Body of pancreas (tissue), 4 donors: Measurements from ENCODE around the gene KRT80. TPM values are rescaled to one million over a fixed set of nuclear protein-coding genes. Genes with fewer than 3 reads are reported as not detected.

Experiments used
- ATAC-seq: fragments of 150-250 bp; one replicate; pipeline ENCODE4 v1.9.1; 2016
- DNase-seq, 4 donors: peaks; one replicate each; pipeline ENCODE4 v3.0.0-alpha.2; 2019
- H3K27ac ChIP-seq, 4 donors: fragments of 200-600 bp; sonication (generic); 1 replicate in 3 of 4; 2 replicates in 1 of 4; pipeline versions ENCODE4 v1.5.1 to v1.6.1; 2016 to 2019; ENCODE audit warnings: mild to moderate bottlenecking in 1 of 4, mixed read lengths in 1 of 4, moderate library complexity in 1 of 4
- H3K27me3 ChIP-seq, 2 donors: fragments of 200-600 bp; sonication (generic); one replicate each; pipeline ENCODE4 v1.6.0; 2016; ENCODE audit warnings: mild to moderate bottlenecking in 1 of 2
- H3K36me3 ChIP-seq, 2 donors: fragments of 200-600 bp; sonication (generic); replicated peaks in 1 of 2; 2 replicates each; pipeline ENCODE4 v1.5.1; 2016; ENCODE audit warnings: low read depth in 2 of 2; ENCODE audit not compliant: insufficient read depth in 1 of 2
- H3K4me1 ChIP-seq: fragments of 200-600 bp; sonication (generic); one replicate; pipeline ENCODE4 v1.6.0; 2016
- H3K4me3 ChIP-seq, 2 donors: fragments of 200-600 bp; sonication (generic); 1 replicate in 1 of 2; 2 replicates in 1 of 2; pipeline ENCODE4 v1.5.1; 2016 to 2019
- H3K9me3 ChIP-seq, 3 donors: fragments of 200-600 bp; sonication (generic); 1 replicate in 2 of 3; 2 replicates in 1 of 3; pipeline ENCODE4 v1.5.1; 2016
- POLR2A ChIP-seq, 3 donors: fragments of 450-650 bp; IDR thresholded peaks; one replicate each; pipeline ENCODE4 v1.6.1; 2016; ENCODE audit warnings: antibody characterized with exemption in 3 of 3, mild to moderate bottlenecking in 2 of 3
- WGBS, 2 donors: methylation state at CpG; one replicate each; pipeline ENCODE4 v1.1.5; 2017; 5-methylcytosine and 5-hydroxymethylcytosine counted together
- intact Hi-C: fragments of 100-400 bp; cut with DNase I; formaldehyde crosslinking; loops from one replicate; pipeline ENCODE4 v1.15.1; 2023
- total RNA-seq, 2 donors: library from RNA; depleted of rRNA; stranded (reverse); fragments of >200 nt; gene quantifications; one replicate each; pipeline ENCODE4 v1.1.0, GENCODE V29; 2016
- TF ChIP-seq, protein P1 (sequence below), 7 experiments: fragments of 450-650 bp in 4 of 7; fragments of 200-600 bp in 3 of 7; sonication (generic) in 3 of 7; IDR thresholded peaks; one replicate each; pipeline ENCODE4 v1.5.1; 2016 to 2019; ENCODE audit warnings: antibody characterized with exemption in 7 of 7

Gene KRT80
- total RNA-seq, 2 donors from 2014 or later = 10.2 to 11.9 TPM

DNA sequence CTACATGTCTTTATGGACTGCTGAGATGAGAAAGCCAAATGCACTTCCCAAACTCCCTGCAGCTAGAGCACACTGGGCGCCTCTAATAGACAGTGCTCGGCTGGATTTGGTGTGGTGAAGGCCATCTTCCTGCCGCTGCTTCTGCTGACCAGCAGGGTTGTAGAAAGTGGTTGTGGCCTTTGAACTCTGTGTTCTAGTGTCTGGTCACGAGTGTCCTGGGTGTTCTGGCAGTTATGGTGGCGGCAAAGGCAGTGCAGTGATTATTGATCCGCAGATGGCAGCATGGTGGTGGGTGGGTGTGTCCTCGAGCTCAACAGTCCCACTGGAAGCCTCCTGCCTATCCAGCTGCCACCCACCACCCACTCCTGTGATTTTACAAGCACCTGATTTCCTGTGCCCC lies 68.9 kb downstream of the KRT80 start:
- intact Hi-C loops = loop anchor here (5.0 kb wide), 1 partner anchor 41 kb away; no protein-coding TSS in a partner anchor

DNA sequence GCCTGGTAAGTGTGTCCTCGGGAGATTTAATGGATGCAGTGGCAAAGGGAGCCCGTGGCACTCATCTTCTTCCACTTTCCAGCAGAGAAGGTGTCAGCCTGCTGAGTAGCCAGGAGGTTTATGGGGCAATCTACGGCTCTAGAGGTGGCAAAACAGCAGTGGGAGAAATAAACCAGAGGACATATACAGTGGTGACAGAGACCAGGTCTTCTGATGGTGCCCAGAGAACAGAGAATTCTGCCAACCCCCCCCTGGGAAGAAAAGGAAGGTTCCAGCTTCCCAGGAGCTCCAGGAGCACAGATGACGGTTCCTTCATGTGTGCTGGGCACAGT lies 69.3 kb downstream of the KRT80 start:
- no peak for DNase-seq
- no peaks in the 10 kb centered on the region for H3K27me3 ChIP-seq
- H3K9me3 ChIP-seq = no peaks in the 10 kb centered on the region
- H3K36me3 ChIP-seq = no peaks in the 10 kb centered on the region
- no peak for TF ChIP-seq POLR2A (IDR thresholded peaks at IDR 0.05)
- TF ChIP-seq, protein P1, sequence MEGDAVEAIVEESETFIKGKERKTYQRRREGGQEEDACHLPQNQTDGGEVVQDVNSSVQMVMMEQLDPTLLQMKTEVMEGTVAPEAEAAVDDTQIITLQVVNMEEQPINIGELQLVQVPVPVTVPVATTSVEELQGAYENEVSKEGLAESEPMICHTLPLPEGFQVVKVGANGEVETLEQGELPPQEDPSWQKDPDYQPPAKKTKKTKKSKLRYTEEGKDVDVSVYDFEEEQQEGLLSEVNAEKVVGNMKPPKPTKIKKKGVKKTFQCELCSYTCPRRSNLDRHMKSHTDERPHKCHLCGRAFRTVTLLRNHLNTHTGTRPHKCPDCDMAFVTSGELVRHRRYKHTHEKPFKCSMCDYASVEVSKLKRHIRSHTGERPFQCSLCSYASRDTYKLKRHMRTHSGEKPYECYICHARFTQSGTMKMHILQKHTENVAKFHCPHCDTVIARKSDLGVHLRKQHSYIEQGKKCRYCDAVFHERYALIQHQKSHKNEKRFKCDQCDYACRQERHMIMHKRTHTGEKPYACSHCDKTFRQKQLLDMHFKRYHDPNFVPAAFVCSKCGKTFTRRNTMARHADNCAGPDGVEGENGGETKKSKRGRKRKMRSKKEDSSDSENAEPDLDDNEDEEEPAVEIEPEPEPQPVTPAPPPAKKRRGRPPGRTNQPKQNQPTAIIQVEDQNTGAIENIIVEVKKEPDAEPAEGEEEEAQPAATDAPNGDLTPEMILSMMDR (IDR thresholded peaks at IDR 0.05) = no peak
- intact Hi-C loops = loop anchor here (5.0 kb wide), 1 partner anchor 40 kb away; no protein-coding TSS in a partner anchor
- H3K4me1 ChIP-seq = peaks cover 19% of the 10 kb centered on the region
- 64 to 69% methylated on average over 4 of the region's 4 CpGs for WGBS, 2 donors
- H3K27ac ChIP-seq = no peak overlapping the region
- no peak for ATAC-seq
- no peak overlapping the region for H3K4me3 ChIP-seq

More for the DNA sequence above, 68.9 kb downstream of the KRT80 start:
- peaks cover 19% of the 10 kb centered on the region for H3K4me1 ChIP-seq
- H3K9me3 ChIP-seq = no peaks in the 10 kb centered on the region
- no peak overlapping the region for H3K4me3 ChIP-seq
- no peak overlapping the region for H3K27ac ChIP-seq
- WGBS, 2 donors = 69 to 80% methylated on average over 7 of the region's 7 CpGs
- TF ChIP-seq POLR2A (IDR thresholded peaks at IDR 0.05) = no peak
- TF ChIP-seq, protein P1 (IDR thresholded peaks at IDR 0.05) = no peak
- DNase-seq (no peak), ATAC-seq (no peak)
- no peaks in the 10 kb centered on the region for H3K27me3 ChIP-seq
- H3K36me3 ChIP-seq = no peaks in the 10 kb centered on the region

DNA sequence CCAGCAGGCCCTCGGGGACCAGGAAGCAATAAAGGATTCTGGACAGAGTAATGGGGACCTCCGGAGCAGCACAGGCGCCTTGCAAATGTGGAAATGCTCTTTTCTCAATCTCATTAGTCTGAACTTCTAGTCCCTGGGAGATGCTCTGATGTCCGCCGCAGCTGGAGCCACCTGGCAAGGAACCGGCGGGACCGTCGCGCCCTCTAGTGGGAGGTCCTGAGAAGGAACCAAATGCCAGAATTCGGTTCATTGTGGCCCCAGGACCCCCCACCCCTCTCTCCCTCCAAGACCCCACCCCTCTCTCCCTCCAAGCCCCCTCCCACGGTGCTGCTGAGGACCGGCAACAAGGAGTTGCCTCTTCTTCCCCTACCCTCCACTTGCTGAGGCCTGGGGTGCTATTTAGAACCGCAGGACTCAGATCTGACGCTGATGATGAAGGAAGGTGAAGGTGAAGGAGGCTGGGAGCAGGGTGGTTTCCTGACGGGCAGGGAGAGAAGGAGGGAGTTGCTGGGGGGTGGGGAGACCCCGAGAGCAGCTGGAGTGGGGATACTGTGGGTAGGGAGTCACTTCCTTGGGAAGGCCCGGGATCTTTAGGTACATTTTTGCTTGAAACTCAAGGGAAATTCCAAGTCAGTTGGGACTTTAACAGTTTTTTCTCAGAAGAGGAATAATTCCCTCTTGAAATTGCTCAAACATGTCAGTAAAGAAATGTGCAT lies 69.8 kb downstream of the KRT80 start:
- intact Hi-C loops = loop anchor here (5.0 kb wide), 1 partner anchor 40 kb away; no protein-coding TSS in a partner anchor
- no peaks in the 10 kb centered on the region for H3K27me3 ChIP-seq
- DNase-seq (peak; percentile 65 to 76 (median 72)), ATAC-seq (peak; percentile 41)
- H3K4me3 ChIP-seq = no peak overlapping the region
- H3K9me3 ChIP-seq = no peaks in the 10 kb centered on the region
- TF ChIP-seq, protein P1 (IDR thresholded peaks at IDR 0.05) = peak; percentile 53 to 85 (median 63)
- TF ChIP-seq POLR2A (IDR thresholded peaks at IDR 0.05) = no peak
- H3K4me1 ChIP-seq = peaks cover 24% of the 10 kb centered on the region
- H3K36me3 ChIP-seq = no peaks in the 10 kb centered on the region
- no peak overlapping the region for H3K27ac ChIP-seq
- 15 to 18% methylated on average over 15 to 18 of the region's 18 CpGs for WGBS, 2 donors

DNA sequence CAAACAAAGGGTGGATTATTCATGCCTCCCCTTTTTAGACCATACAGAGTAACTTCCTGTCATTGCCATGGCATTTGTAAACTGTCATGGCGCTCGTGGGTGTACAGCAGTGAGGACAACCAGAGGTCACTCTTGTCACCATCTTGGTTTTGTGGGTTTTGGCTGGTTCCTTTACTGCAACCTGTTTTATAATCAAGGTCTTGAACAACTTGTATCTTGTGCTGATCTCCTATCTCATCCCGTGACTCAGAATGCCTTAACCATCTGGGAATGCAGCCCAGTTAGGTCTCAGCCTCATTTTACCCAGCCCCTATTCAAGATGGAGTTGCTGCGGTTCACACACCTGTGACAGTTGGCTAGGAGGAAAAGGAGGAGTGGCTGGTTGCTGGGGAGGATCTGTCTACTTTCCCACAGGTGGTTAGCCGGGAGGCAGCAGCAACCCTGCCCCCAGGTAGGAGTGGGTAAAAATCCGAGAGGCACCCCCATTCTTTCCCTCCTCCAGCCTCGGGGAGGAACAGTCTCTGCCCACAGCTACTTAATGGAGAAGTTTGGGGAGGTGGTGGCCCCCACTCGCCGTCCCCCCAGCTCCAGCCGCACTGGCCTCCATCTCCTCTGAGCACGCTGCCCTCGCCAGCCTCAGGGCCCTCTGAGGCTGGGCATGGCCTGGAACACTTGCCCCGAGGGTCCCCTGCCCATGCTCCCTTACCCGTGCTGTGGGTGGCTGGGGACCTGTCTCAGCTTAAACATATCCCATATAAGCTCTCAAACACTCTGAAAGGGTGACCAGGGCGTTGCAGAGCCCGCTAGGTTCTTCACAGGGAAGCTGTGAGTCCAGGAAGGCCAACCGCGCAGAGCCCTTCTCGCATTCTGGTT lies 70.6 kb downstream of the KRT80 start:
- WGBS, 2 donors = 51 to 59% methylated on average over 7 to 19 of the region's 19 CpGs
- Histone ChIP-seq H3K27ac (no peak overlapping the region), H3K36me3 (no peaks in the 10 kb centered on the region), H3K4me3 (no peak overlapping the region), H3K4me1 (peaks cover 32% of the 10 kb centered on the region), H3K9me3 (no peaks in the 10 kb centered on the region), H3K27me3 (no peaks in the 10 kb centered on the region)
- intact Hi-C loops = loop anchor here (5.0 kb wide), 1 partner anchor 39 kb away; no protein-coding TSS in a partner anchor
- ATAC-seq = no peak
- TF ChIP-seq, protein P1 (IDR thresholded peaks at IDR 0.05) = no peak
- no peak for TF ChIP-seq POLR2A (IDR thresholded peaks at IDR 0.05)
- DNase-seq = peak in 1 of 4 donors; percentile 24
